PFSK-1 (cell line): Measurements from ENCODE around the gene CDH2.

Experiments used
- FOXP2 ChIP-seq: optimal IDR thresholded peaks from 2 replicates; pipeline ENCODE3; 2011; ENCODE audit warnings: borderline replicate concordance, control low read depth, inconsistent platforms; ENCODE audit not compliant: insufficient read depth; ENCODE audit errors: extremely low read length, extremely low read depth
- POLR2AphosphoS5 ChIP-seq: IDR thresholded peaks from 2 replicates; pipeline ENCODE4 v1.6.1; 2012; ENCODE audit warnings: low read depth, mild to moderate bottlenecking, control low read depth, low read length, moderate library complexity
- SIN3A ChIP-seq: IDR thresholded peaks from 2 replicates; pipeline ENCODE4 v1.6.1; 2012; ENCODE audit warnings: mild to moderate bottlenecking, low read length, moderate library complexity, borderline replicate concordance; ENCODE audit not compliant: insufficient read depth
- TAF1 ChIP-seq: IDR thresholded peaks from 2 replicates; pipeline ENCODE4 v1.6.1; 2012; ENCODE audit warnings: low read length, control low read depth, borderline replicate concordance; ENCODE audit not compliant: insufficient read depth
- TF ChIP-seq, protein P1 (sequence below), 2 experiments: IDR thresholded peaks; 2 replicates each; pipeline versions ENCODE4 v1.6.1 to v1.8.0; 2011 to 2012; ENCODE audit warnings: low read depth in 2 of 2, low read length in 2 of 2, control low read depth in 1 of 2, inconsistent platforms in 1 of 2, mild to moderate bottlenecking in 1 of 2, moderate library complexity in 1 of 2; ENCODE audit not compliant: insufficient read depth in 1 of 2

- TF ChIP-seq POLR2AphosphoS5 (no peak), TAF1 (no peak), FOXP2 (no peak), SIN3A (no peak)
- TF ChIP-seq, protein P1, sequence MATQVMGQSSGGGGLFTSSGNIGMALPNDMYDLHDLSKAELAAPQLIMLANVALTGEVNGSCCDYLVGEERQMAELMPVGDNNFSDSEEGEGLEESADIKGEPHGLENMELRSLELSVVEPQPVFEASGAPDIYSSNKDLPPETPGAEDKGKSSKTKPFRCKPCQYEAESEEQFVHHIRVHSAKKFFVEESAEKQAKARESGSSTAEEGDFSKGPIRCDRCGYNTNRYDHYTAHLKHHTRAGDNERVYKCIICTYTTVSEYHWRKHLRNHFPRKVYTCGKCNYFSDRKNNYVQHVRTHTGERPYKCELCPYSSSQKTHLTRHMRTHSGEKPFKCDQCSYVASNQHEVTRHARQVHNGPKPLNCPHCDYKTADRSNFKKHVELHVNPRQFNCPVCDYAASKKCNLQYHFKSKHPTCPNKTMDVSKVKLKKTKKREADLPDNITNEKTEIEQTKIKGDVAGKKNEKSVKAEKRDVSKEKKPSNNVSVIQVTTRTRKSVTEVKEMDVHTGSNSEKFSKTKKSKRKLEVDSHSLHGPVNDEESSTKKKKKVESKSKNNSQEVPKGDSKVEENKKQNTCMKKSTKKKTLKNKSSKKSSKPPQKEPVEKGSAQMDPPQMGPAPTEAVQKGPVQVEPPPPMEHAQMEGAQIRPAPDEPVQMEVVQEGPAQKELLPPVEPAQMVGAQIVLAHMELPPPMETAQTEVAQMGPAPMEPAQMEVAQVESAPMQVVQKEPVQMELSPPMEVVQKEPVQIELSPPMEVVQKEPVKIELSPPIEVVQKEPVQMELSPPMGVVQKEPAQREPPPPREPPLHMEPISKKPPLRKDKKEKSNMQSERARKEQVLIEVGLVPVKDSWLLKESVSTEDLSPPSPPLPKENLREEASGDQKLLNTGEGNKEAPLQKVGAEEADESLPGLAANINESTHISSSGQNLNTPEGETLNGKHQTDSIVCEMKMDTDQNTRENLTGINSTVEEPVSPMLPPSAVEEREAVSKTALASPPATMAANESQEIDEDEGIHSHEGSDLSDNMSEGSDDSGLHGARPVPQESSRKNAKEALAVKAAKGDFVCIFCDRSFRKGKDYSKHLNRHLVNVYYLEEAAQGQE (IDR thresholded peaks at IDR 0.05; ENCODE audit: insufficient read depth in 1 of 2, low read depth in 2 of 2, low read length in 2 of 2): no peak
Measured at GRCh38 chr18:28050545-28050944, 126.4 kb downstream of the CDH2 start.
